ENCODE measurements around the gene SKI.

The SKI gene

DNA sequence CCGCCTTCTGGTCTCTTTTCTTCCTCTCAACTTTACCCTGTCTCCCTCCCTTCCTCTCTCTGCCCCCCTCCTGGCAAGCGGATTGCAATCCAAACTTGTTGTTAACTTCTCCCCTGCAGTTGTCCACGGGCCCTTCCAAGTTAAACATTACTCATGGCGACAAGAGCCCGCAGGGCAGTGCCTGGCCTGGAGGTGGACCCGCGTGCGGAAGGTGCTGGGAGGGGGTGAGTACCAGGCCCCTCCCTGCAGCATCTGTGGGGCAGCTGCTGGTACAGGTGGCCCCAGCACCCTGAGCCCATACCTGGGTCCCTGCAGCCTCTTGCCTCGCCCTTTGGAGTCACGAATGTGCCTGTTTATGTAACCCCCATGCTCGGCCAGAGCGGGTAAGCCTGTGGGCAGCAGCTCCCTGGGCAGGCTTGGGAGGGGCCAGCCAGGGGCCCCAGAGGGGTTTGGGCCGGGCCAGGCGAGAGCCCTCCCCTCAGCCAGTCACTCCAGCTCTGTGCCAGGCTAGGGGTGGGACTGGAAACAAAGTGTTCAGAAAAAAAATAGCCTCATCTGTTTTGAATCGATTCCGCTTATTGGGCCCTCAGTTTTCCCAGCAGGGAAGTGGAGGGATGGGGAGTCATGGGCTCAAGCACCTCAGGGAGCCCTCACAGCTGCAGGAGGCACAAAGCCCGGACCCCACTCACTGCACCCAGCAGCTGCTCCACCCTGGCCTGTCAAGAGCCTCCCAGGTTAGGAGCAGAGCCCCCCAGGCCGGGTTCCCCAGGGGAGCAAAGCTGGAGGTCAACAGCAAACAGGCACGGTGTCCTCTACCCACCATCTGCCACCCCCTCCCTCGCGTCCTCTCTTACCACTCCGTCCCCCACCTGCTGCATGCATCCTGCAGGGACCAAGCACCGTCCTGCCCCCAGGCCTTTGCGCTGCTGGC lies 19.5 kb upstream of the SKI start:
- no peak overlapping the region for H3K4me3 ChIP-seq (ENCODE audit: low read depth, low read length)
- TF ChIP-seq, protein P1, sequence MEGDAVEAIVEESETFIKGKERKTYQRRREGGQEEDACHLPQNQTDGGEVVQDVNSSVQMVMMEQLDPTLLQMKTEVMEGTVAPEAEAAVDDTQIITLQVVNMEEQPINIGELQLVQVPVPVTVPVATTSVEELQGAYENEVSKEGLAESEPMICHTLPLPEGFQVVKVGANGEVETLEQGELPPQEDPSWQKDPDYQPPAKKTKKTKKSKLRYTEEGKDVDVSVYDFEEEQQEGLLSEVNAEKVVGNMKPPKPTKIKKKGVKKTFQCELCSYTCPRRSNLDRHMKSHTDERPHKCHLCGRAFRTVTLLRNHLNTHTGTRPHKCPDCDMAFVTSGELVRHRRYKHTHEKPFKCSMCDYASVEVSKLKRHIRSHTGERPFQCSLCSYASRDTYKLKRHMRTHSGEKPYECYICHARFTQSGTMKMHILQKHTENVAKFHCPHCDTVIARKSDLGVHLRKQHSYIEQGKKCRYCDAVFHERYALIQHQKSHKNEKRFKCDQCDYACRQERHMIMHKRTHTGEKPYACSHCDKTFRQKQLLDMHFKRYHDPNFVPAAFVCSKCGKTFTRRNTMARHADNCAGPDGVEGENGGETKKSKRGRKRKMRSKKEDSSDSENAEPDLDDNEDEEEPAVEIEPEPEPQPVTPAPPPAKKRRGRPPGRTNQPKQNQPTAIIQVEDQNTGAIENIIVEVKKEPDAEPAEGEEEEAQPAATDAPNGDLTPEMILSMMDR (IDR thresholded peaks at IDR 0.05; ENCODE audit: low read depth, low read length, missing control alignments): no peak
- in situ Hi-C loops (cut with HindIII; ENCODE audit: low sequenced_read_pairs): no loop called here
- peak; percentile 83 for DNase-seq (ENCODE audit: low read depth)

DNA sequence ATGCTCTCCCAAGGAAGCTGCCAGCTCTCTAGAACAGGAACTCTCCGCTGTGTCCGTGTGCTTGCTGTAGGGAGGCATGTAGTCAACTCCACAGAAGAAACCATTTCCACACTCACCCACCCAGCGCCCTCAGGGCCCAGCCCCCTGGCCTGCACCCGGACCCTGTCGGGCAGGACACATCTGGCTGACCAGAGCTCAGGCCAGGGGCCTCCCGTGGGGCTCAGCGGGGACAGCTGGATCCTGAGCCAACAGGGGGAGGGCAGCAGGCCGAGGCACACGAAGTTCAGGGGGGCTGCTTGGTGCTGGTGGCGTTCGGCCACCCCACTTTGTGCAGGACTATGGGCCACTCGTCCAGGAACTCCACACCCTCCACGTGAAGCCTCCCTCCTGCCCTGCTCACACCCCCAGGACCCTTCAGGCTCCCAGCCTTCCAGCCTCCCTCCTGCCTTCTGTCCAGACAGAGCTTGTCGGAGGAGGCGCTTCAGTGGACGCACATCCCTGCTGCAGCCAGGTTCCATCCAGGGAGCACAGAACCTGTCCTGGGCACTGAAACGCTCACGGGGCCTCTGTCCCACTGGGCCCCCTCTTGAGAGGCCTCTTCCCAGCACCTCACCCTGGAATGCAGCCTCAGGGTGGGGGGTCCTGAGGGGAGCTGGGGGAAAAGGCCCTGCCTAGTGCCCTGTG lies 18.6 kb upstream of the SKI start:
- H3K4me3 ChIP-seq (ENCODE audit: low read depth, low read length): no peak overlapping the region
- TF ChIP-seq, protein P1 (IDR thresholded peaks at IDR 0.05; ENCODE audit: low read depth, low read length, missing control alignments): no peak
- in situ Hi-C loops (cut with HindIII; ENCODE audit: low sequenced_read_pairs): no loop called here
- DNase-seq (ENCODE audit: low read depth): no peak

GRCh38 chr1:2210084-2210653 lies 17.9 kb upstream of the SKI start:
- TF ChIP-seq, protein P1 (IDR thresholded peaks at IDR 0.05; ENCODE audit: low read depth, low read length, missing control alignments): no peak
- in situ Hi-C loops (cut with HindIII; ENCODE audit: low sequenced_read_pairs): no loop called here
- DNase-seq (ENCODE audit: low read depth): no peak
- H3K4me3 ChIP-seq (ENCODE audit: low read depth, low read length): no peak overlapping the region

GRCh38 chr1:2210786-2211185 lies 17.3 kb upstream of the SKI start:
- no peak overlapping the region for H3K4me3 ChIP-seq (ENCODE audit: low read depth, low read length)
- in situ Hi-C loops (cut with HindIII; ENCODE audit: low sequenced_read_pairs): no loop called here
- DNase-seq (ENCODE audit: low read depth): no peak
- TF ChIP-seq, protein P1 (IDR thresholded peaks at IDR 0.05; ENCODE audit: low read depth, low read length, missing control alignments): no peak

DNA sequence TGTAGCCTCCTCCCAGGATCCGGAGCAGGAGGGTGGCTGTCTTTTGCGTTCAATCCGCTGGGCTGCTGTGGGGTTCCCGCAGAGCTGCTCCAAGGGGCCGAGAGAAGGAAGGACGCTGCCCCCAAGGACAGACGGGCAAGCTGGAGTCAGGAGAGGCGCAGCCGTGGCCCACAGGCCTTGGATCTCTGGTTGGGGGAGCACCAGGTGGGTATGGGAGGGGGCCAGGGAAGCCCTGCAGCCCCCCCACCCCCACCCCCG lies 15.9 kb upstream of the SKI start:
- H3K4me3 ChIP-seq (ENCODE audit: low read depth, low read length): peak overlapping the region; percentile 2
- TF ChIP-seq, protein P1 (IDR thresholded peaks at IDR 0.05; ENCODE audit: low read depth, low read length, missing control alignments): no peak
- DNase-seq (ENCODE audit: low read depth): no peak
- in situ Hi-C loops (cut with HindIII; ENCODE audit: low sequenced_read_pairs): no loop called here

DNA sequence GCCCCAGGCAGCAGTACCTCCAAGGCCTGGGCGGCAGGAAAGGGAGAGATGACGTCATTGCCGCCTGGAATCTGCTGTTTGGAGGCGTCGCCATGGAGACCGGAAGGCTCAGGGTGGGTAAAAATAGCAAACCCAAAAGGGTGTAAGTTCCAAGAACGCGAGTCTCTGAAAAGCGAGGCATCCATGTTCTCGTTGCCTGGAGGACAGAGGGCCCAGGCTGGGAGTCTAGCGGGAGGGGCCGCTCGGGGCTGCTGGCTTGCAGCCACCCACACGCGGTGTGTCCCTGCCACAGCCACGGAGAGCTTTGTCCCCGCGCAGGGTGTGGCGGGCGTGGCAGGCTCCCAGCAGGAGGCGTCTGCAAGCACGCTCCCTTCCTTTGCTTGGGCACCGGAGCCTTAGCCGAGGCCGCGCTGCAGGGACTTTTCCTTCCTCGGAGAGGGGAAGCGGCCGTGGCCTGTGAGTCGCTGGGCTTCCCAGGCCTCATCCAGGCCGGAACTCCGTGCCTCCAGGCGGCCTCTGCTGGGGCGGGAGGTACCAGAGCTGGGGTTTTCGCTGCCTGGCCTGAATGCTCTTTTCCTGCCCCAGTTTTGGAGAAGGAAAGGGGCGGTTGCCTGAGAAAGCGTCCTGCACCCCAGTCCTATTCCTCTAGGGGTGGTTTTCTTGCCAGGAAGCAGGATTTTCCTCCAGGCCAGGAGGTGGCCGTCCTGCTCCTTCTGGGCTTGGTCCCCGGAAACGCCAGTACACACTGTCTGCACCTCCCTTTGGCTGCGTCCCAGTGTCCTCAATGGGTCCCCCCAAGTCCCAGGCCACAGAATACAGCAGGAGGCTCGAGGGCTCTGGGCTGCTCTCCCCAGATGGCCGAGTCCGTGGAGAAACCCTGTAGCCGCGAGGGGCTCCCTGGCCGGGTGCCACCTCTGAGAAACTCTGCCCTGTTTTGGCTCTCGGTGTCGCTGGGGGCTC lies 15.3 kb upstream of the SKI start:
- peak overlapping the region; percentile 0 for H3K4me3 ChIP-seq (ENCODE audit: low read depth, low read length)
- in situ Hi-C loops (cut with HindIII; ENCODE audit: low sequenced_read_pairs): no loop called here
- DNase-seq (ENCODE audit: low read depth): peak; percentile 95
- TF ChIP-seq, protein P1 (IDR thresholded peaks at IDR 0.05; ENCODE audit: low read depth, low read length, missing control alignments): peak; percentile 18

All from astrocyte of the cerebellum (primary cell).